A549 (cell line): ENCODE measurements around the gene LPIN3. TPM values are rescaled to one million over a fixed set of nuclear protein-coding genes. Genes with fewer than 3 reads are reported as not detected.

Experiments
- ATAC-seq, 2 experiments: fragments of 200-7000 bp in 1 of 2; fragments of >200 bp in 1 of 2; cut with Nextera tagmentation in 1 of 2; cut with Tn5 transposase in 1 of 2; 3 replicates each; pipeline versions ENCODE4 v1.8.0 to v1.9.1; 2018 to 2020; ENCODE audit warnings: mild to moderate bottlenecking in 1 of 2, moderate library complexity in 1 of 2
- CTCF ChIA-PET: fragments of 300-600 bp; sonication (Branson Sonifier 250); formaldehyde crosslinking; extraction: SDS; loops from one replicate; lab custom pipeline; 2021; ENCODE audit warnings: antibody characterized with exemption, inconsistent platforms; lab: Yijun Ruan, JAX
- POLR2A ChIA-PET: fragments of 350-600 bp; formaldehyde crosslinking; extraction: SDS; loops from one replicate; lab custom pipeline; 2021; ENCODE audit warnings: antibody characterized with exemption, inconsistent platforms; lab: Yijun Ruan, JAX
- DNase-seq, 2 experiments: peaks; one replicate each; pipeline versions ENCODE4 v3.0.0 to v3.0.0-alpha.2; 2011 to 2016; ENCODE audit warnings: low read depth in 1 of 2, low spot score in 1 of 2
- FAIRE-seq: peaks from 2 replicates; lab custom pipeline; 2011; peaks lifted over from hg19 to GRCh38; lab: Jason Lieb, UNC
- H3K27ac ChIP-seq, 2 experiments: fragments of >200 bp; sonication (Bioruptor Twin); formaldehyde crosslinking; 3 replicates each; pipeline ENCODE4 v1.5.1; 2016 to 2017
- H3K4me1 ChIP-seq: fragments of >200 bp; sonication (Bioruptor Twin); formaldehyde crosslinking; 3 replicates; pipeline ENCODE4 v1.6.1; 2016
- H3K4me2 ChIP-seq: fragments of >200 bp; sonication (Bioruptor Twin); formaldehyde crosslinking; 3 replicates; pipeline ENCODE4 v1.6.1; 2016
- H3K4me3 ChIP-seq: fragments of >200 bp; sonication (Bioruptor Twin); formaldehyde crosslinking; 3 replicates; pipeline ENCODE4 v1.5.1; 2016
- H3K9me3 ChIP-seq: fragments of >200 bp; sonication (Bioruptor Twin); formaldehyde crosslinking; 3 replicates; pipeline ENCODE4 v1.6.1; 2016
- BHLHE40 ChIP-seq: IDR thresholded peaks from 2 replicates; pipeline ENCODE4 v1.6.1; 2012; ENCODE audit warnings: low read depth, low read length, inconsistent platforms
- CHD2 ChIP-seq: fragments of 150-350 bp; IDR thresholded peaks from 2 replicates; pipeline ENCODE4 v1.6.1; 2014; ENCODE audit warnings: low read length; ENCODE audit not compliant: partially characterized antibody
- E2F6 ChIP-seq: IDR thresholded peaks from 2 replicates; pipeline ENCODE4 v1.6.1; 2012; ENCODE audit warnings: low read depth, borderline replicate concordance
- FOSB ChIP-seq: fragments of 250-450 bp; sonication (Bioruptor Pico); IDR thresholded peaks from 2 replicates; pipeline ENCODE4 v1.5.0; 2020; ENCODE audit warnings: mild to moderate bottlenecking, moderate library complexity
- FOSL2 ChIP-seq, 2 experiments: fragments of 450-650 bp in 1 of 2; fragments of >200 bp in 1 of 2; sonication (Bioruptor Twin) in 1 of 2; formaldehyde crosslinking; IDR thresholded peaks; 2 replicates each; pipeline versions ENCODE4 v1.5.0 to v1.6.1; 2016 to 2020; ENCODE audit warnings: mild to moderate bottlenecking in 1 of 2, moderate library complexity in 1 of 2
- FOXS1 ChIP-seq: fragments of 250-450 bp; sonication (Bioruptor Pico); IDR thresholded peaks from 2 replicates; pipeline ENCODE4 v1.5.0; 2020; ENCODE audit warnings: mild to moderate bottlenecking, moderate library complexity
- HES2 ChIP-seq: fragments of >200 bp; sonication (Bioruptor Twin); formaldehyde crosslinking; IDR thresholded peaks from 2 replicates; pipeline ENCODE4 v1.6.1; 2016
- JUN ChIP-seq, 2 experiments: fragments of >200 bp; sonication (Bioruptor Twin); formaldehyde crosslinking; IDR thresholded peaks; 2 replicates in 1 of 2; 3 replicates in 1 of 2; pipeline ENCODE4 v1.6.1; 2016 to 2017
- NFE2L2 ChIP-seq: fragments of 150-350 bp; conservative IDR thresholded peaks from 2 replicates; pipeline ENCODE4 v1.6.1; 2014; ENCODE audit warnings: low read length
- PHF8 ChIP-seq: fragments of 200-600 bp; sonication (generic); IDR thresholded peaks from 2 replicates; pipeline ENCODE4 v1.6.1; 2016; ENCODE audit warnings: low read depth, mild to moderate bottlenecking, antibody characterized with exemption, moderate library complexity, borderline replicate concordance
- POLR2A ChIP-seq: IDR thresholded peaks from 2 replicates; pipeline ENCODE4 v1.6.1; 2012; ENCODE audit warnings: mild to moderate bottlenecking, low read length
- RCOR1 ChIP-seq: fragments of 150-350 bp; IDR thresholded peaks from 2 replicates; pipeline ENCODE4 v1.6.1; 2014; ENCODE audit warnings: antibody characterized with exemption, low read length, low read depth
- REST ChIP-seq: fragments of 200-600 bp; sonication (generic); IDR thresholded peaks from 2 replicates; pipeline ENCODE4 v1.6.1; 2016; ENCODE audit warnings: antibody characterized with exemption, mild to moderate bottlenecking, moderate library complexity
- RFX5 ChIP-seq: fragments of 450-650 bp; IDR thresholded peaks from 2 replicates; pipeline ENCODE4 v1.7.1; 2014; ENCODE audit warnings: antibody characterized with exemption, mild to moderate bottlenecking, moderate library complexity
- TFCP2L1 ChIP-seq: fragments of 250-450 bp; sonication (Bioruptor Pico); IDR thresholded peaks from 2 replicates; pipeline ENCODE4 v1.5.0; 2021; ENCODE audit warnings: mild to moderate bottlenecking
- TP53 ChIP-seq: fragments of 250-450 bp; sonication (Bioruptor Pico); IDR thresholded peaks from 2 replicates; pipeline ENCODE4 v1.5.0; 2021; ENCODE audit warnings: mild to moderate bottlenecking, moderate library complexity
- USF2 ChIP-seq: fragments of 450-650 bp; IDR thresholded peaks from 2 replicates; pipeline ENCODE4 v1.6.1; 2014; ENCODE audit warnings: antibody characterized with exemption
- ZC3H11A ChIP-seq: fragments of 450-650 bp; IDR thresholded peaks from 2 replicates; pipeline ENCODE4 v1.6.1; 2014; ENCODE audit warnings: antibody characterized with exemption, mild to moderate bottlenecking
- ZNF302 ChIP-seq: fragments of 250-450 bp; sonication (Bioruptor Pico); IDR thresholded peaks from 2 replicates; pipeline ENCODE4 v1.9.0; 2021; ENCODE audit warnings: inconsistent platforms, mild to moderate bottlenecking, moderate library complexity
- WGBS: methylation state at CpG from one replicate; pipeline ENCODE4 v1.1.6; 2017; ENCODE audit errors: missing lambda C conversion rate; 5-methylcytosine and 5-hydroxymethylcytosine counted together
- polyA plus RNA-seq, 4 experiments: library from polyadenylated mRNA; depleted of rRNA in 3 of 4; stranded (reverse); fragments of >200 nt; fragmentation: RNase III in 1 of 4; extraction: RNeasy Plus Mini Kit Qiagen cat#74134 plus additional on column Dnase treatment in 1 of 4; gene quantifications; 2 replicates in 3 of 4; 3 replicates in 1 of 4; pipeline ENCODE4 v1.2.3, GENCODE V29; 2011 to 2017

Gene LPIN3
- polyA plus RNA-seq, 2 of the 4 experiments (the other 2 are of a cell fraction), result 6.3 to 14.4 TPM

GRCh38 chr20:41330343-41330720, 10.3 kb upstream of the LPIN3 start:
- H3K27ac ChIP-seq, result peak overlapping the region; percentile 63 to 82; a peak in 4 of 6 replicates
- no peak overlapping the region; the same call in 2 of the 3 replicates for H3K4me2 ChIP-seq
- ChIA-PET CTCF (interaction anchor here (1.1 to 4.1 kb wide), 3 partner anchors 10 to 157 kb away, joined by 4 to 34 read pairs (median 13); partner anchors contain the start of gene LPIN3), POLR2A (interaction anchor here (1.3 kb wide), 1 partner anchor 10 kb away, joined by 5 read pairs; the partner anchor contains the start of gene LPIN3)
- H3K4me3 ChIP-seq, result no peak overlapping the region
- H3K9me3 ChIP-seq, result no peaks in the 10 kb centered on the region
- 80% methylated on average over 5 of the region's 5 CpGs for WGBS
- H3K4me1 ChIP-seq, result peaks cover 15% of the 10 kb centered on the region
- DNase-seq (no peak), ATAC-seq (no peak), FAIRE-seq (no peak)
- TF ChIP-seq TP53, result no peak
- TF ChIP-seq RFX5, result no peak
- no peak for TF ChIP-seq ZNF302 (CRISPR knock-in tag)
- TF ChIP-seq PHF8, result no peak
- no peak for TF ChIP-seq FOSB (CRISPR knock-in tag)
- TF ChIP-seq TFCP2L1 (CRISPR knock-in tag), result no peak

GRCh38 chr20:41330941-41331340, 9.7 kb upstream of the LPIN3 start:
- no peak for DNase-seq
- FAIRE-seq, result no peak
- ATAC-seq, result no peak
- no peak overlapping the region for H3K4me3 ChIP-seq
- CTCF ChIA-PET, result interaction anchor here (2.5 to 4.1 kb wide), 2 partner anchors 10 to 158 kb away, joined by 13 to 34 read pairs; partner anchors contain the start of gene LPIN3
- H3K4me1 ChIP-seq, result peaks cover 15% of the 10 kb centered on the region
- TF ChIP-seq FOXS1 (no peak), RCOR1 (no peak)
- POLR2A ChIA-PET, result no interaction called here
- no peak overlapping the region for H3K27ac ChIP-seq
- 80% methylated on average over 1 of the region's 1 CpG for WGBS
- no peaks in the 10 kb centered on the region for H3K9me3 ChIP-seq
- H3K4me2 ChIP-seq, result no peak overlapping the region

GRCh38 chr20:41331731-41332130, 8.9 kb upstream of the LPIN3 start:
- no peaks in the 10 kb centered on the region for H3K9me3 ChIP-seq
- TF ChIP-seq BHLHE40, result no peak
- TF ChIP-seq ZC3H11A, result no peak
- no peak for TF ChIP-seq E2F6
- no peak for TF ChIP-seq FOSL2 (IDR thresholded peaks at IDR 0.05)
- TF ChIP-seq FOSL2 (CRISPR knock-in tag; IDR thresholded peaks at IDR 0.05), result no peak
- no peak for TF ChIP-seq CHD2
- no peak for TF ChIP-seq NFE2L2
- TF ChIP-seq POLR2A, result no peak
- no peak for TF ChIP-seq REST
- no peak for TF ChIP-seq HES2
- TF ChIP-seq JUN (IDR thresholded peaks at IDR 0.05), result no peak
- no peak for TF ChIP-seq USF2
- CTCF ChIA-PET, result interaction anchor here (1.0 to 4.1 kb wide), 3 partner anchors 9 to 368 kb away, joined by 3 to 34 read pairs (median 10); partner anchors contain the start of gene LPIN3
- no peak overlapping the region for H3K4me2 ChIP-seq
- WGBS, result 69% methylated on average over 4 of the region's 4 CpGs
- no peak for DNase-seq
- no peak for FAIRE-seq
- H3K27ac ChIP-seq, result no peak overlapping the region
- POLR2A ChIA-PET, result no interaction called here
- ATAC-seq, result no peak
- H3K4me1 ChIP-seq, result peaks cover 15% of the 10 kb centered on the region
- no peak overlapping the region for H3K4me3 ChIP-seq
